GM10266 (cell line): ENCODE data around the gene MEGF9.
"Not testable (repeated sequence)": the region's sequence is repeated elsewhere in the genome, so short reads cannot be mapped to it uniquely, and the experiment has no call there.

Experiments
- DNase-seq: peaks from one replicate; pipeline ENCODE4 v3.0.0; 2012; ENCODE audit errors: extremely low spot score
- TF ChIP-seq, protein P1 (sequence below): IDR thresholded peaks from 2 replicates; pipeline ENCODE4 v1.5.1; 2012; ENCODE audit warnings: mild to moderate bottlenecking, low read depth; ENCODE audit not compliant: control insufficient read depth, insufficient read depth; ENCODE audit errors: missing control alignments

MEGF9 gene

DNA sequence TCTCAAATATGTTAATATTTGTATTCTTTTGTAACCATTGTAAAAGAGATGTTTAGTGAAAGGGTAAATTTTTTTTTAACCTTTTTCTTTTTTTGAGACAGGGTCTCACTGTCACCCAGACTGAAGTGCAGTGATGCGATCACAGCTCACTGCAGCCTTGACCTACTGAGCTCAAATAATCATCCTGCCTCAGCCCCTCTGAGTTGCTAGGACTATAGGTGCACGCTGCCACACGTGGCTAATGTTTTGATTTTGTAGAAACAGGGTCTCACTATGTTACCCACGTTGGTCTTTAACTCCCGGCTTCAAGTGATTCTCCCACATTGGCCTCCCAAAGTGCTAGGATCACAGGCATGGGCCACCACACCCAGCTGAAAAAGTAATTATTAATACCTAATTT lies 76.4 kb downstream of the MEGF9 start:
- TF ChIP-seq, protein P1, sequence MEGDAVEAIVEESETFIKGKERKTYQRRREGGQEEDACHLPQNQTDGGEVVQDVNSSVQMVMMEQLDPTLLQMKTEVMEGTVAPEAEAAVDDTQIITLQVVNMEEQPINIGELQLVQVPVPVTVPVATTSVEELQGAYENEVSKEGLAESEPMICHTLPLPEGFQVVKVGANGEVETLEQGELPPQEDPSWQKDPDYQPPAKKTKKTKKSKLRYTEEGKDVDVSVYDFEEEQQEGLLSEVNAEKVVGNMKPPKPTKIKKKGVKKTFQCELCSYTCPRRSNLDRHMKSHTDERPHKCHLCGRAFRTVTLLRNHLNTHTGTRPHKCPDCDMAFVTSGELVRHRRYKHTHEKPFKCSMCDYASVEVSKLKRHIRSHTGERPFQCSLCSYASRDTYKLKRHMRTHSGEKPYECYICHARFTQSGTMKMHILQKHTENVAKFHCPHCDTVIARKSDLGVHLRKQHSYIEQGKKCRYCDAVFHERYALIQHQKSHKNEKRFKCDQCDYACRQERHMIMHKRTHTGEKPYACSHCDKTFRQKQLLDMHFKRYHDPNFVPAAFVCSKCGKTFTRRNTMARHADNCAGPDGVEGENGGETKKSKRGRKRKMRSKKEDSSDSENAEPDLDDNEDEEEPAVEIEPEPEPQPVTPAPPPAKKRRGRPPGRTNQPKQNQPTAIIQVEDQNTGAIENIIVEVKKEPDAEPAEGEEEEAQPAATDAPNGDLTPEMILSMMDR = no peak
- no peak for DNase-seq

DNA sequence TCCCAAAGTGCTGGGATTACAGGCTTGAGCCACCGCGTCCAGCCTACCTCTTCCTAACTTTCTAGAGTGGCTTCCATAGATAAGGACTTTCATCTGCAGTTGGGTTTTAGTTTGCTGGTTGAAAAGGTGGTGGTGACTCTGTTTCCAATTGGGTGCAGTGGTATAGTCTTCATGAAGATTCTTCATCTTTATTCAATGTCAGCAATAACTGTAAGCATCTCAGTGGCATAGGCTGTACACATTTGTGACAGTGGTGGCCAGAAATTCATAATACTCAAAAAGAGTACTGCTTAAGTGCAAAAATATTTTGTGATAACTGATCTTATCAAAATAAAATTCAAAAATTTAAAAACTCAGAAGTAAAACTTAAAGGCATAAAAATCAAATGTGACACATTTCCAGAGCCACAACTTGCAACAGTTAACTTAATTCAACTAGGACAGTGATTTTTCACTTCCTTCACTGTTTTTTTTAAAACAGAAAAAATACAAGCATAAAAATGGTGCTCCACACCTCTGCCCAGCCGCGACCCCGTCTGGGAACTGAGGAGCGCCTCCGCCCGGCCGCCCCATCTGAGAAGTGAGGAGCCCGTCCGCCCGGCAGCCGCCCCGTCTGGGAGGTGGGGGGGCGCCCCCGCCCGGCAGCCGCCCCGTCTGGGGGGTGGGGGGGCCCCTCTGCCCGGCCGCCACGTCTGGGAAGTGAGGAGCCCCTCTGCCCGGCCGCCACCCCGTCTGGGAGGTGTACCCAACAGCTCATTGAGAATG lies 77.9 kb downstream of the MEGF9 start:
- TF ChIP-seq, protein P1 = no peak
- no peak for DNase-seq

DNA sequence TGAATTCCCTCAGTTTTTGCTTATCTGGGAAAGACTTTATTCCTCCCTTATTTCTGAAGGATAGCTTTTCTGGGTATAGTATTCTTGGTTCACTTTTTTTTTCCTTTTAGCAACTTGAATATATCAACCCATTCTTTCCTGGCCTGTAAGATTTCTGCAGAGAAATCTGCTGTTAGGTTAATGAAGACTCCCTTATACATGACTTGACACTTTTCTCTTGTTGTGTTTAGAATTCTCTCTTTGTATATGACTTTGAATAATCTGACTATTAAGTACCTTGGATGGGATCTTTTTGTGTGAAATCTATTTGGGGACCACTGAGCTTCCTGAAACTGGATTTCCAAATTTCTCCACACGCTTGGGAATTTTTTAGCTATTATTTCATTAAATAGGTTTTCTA lies 79.3 kb downstream of the MEGF9 start:
- TF ChIP-seq, protein P1 = no peak
- no peak for DNase-seq

DNA sequence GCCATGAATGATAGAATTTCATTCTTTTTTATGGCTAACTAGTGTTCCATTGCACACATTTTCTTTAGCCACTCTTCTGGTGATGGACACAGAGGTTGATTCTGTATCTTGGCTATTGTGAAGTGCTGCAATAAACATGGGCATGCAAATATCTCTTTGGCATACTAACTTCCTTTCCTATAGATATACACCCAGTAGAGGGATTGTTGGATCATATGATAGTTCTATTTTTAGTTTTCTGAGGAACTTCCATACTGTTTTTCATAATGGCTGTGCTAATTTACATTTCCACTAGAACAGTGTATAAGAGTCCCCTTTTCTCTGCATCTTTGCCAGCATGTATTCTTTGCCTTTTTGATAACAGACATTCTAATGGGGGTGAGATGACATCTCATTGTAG lies 83.9 kb downstream of the MEGF9 start:
- TF ChIP-seq, protein P1 = no peak

DNA sequence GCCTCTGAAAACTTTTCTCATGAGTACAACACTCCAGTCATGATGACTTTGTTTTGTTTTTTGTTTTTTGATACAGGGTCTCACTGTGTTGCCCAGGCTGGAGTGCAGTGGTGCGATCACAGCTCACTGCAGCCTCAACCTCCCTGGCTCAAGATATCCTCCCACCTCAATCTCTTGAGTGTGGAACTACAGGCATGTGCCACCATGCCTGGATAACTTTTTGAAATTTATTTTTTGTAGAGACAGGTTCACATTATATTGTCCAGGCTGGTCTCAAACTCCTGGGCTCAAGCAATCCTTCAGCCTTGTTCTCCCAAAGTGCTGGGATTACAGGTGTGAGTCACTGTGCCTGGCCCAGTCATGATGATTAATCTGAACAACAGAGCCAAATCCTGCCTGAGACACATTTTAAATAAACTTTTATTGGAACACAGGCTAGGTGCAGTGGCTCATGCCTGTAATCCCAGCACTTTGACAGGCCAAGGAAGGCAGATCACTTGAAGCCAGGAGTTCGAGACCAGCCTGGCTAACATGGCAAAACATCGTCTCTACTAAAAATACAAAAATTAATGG lies 85.3 kb downstream of the MEGF9 start:
- not testable (repeated sequence) for DNase-seq

More for the DNA sequence above, 83.9 kb downstream of the MEGF9 start:
- no peak for DNase-seq

DNA sequence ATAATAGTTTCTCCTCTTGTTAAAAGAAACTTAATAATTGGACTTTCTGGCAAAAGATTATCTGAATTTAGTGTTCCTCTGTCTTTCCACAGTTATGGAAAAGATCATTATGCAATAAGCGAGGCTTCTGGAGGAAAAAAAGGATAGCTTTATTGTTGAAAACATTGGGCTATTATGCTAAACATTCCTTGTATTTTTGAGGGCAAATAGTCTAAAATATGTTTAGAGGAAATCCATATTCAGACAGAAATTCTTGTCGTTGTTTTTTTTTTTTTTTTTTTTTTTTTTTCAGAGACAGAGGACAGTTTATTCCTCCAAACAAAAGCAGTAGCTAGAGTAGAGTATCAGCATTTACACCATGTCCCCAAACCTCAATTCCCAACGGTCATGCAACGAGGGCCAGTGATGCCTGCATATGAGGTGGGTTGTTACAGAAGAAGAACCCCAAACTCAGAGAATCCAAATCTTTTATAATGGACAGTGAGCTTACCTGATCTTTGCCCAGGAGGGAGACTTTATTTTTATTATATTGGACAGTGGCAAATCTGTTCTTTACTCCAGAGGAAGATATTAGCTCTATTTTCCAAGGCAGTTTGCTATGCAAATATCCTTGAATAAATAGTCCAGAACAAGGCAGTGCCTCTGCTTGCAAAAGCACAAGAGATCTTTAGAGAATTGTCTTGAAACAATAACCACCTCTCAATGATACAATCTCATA lies 85.9 kb downstream of the MEGF9 start:
- no peak for DNase-seq
- TF ChIP-seq, protein P1 = no peak

DNA sequence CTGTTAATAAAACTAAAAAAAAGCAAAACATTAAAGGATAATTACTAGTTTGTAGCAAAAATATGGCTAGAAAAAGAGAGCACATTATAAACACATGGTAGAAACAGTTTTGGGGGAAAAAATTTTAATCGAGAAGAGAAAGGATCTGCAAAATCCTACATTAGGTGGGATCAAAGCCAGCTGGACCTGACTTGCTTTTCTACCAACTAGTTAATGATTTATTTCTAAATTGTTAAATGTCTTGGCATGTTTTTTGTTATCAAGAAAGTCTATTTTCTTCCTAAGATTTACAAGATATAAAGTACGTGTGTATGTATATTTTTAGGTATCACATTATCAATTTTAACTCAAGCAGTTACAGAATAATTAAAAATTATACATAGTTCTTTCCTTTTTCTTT lies 87.2 kb downstream of the MEGF9 start:
- DNase-seq = no peak
- TF ChIP-seq, protein P1 = no peak
